Activated CD8-positive, alpha-beta memory T cell treated with anti-CD3 and anti-CD28 coated beads for 1 hour (primary cell): ENCODE results near the gene SCN10A.

Experiments
- DNase-seq, 2 donors: peaks; one replicate each; pipeline ENCODE4 v3.0.0-alpha.2; 2020; ENCODE audit warnings: low read depth in 1 of 2; ENCODE audit errors: extremely low read depth in 1 of 2

Gene SCN10A

GRCh38 chr3:38816026-38816425, at the start of gene SCN10A:
Gene SCN10A, minus strand, starts transcription at chr3:38816217. Its CDS starts 22,207 bp downstream, at chr3:38794010.
- DNase-seq, result no peak

- no peak for DNase-seq
Measured at GRCh38 chr3:38853011-38853410, 37.0 kb upstream of the SCN10A start.

- DNase-seq, result no peak
Measured at GRCh38 chr3:38843898-38844297, 27.9 kb upstream of the SCN10A start.

GRCh38 chr3:38842266-38842965, 26.4 kb upstream of the SCN10A start:
- no peak for DNase-seq

- DNase-seq, result no peak
Measured at GRCh38 chr3:38840987-38841386, 25.0 kb upstream of the SCN10A start.

GRCh38 chr3:38837358-38837757, 21.3 kb upstream of the SCN10A start:
- no peak for DNase-seq

- no peak for DNase-seq
Measured at GRCh38 chr3:38836561-38836960, 20.5 kb upstream of the SCN10A start.

GRCh38 chr3:38835939-38836338, 19.9 kb upstream of the SCN10A start:
- DNase-seq, result no peak

GRCh38 chr3:38834717-38835116, 18.7 kb upstream of the SCN10A start:
- DNase-seq, result no peak

GRCh38 chr3:38834110-38834509, 18.1 kb upstream of the SCN10A start:
- DNase-seq, result no peak

GRCh38 chr3:38829404-38829803, 13.4 kb upstream of the SCN10A start:
- DNase-seq, result no peak

GRCh38 chr3:38828681-38829080, 12.7 kb upstream of the SCN10A start:
- DNase-seq, result no peak

- no peak for DNase-seq
Measured at GRCh38 chr3:38827791-38828190, 11.8 kb upstream of the SCN10A start.

- no peak for DNase-seq
Measured at GRCh38 chr3:38826001-38826400, 10.0 kb upstream of the SCN10A start.

GRCh38 chr3:38824349-38824748, 8.3 kb upstream of the SCN10A start:
- DNase-seq, result no peak

GRCh38 chr3:38823722-38824121, 7.7 kb upstream of the SCN10A start:
- DNase-seq, result no peak

- DNase-seq, result no peak
Measured at GRCh38 chr3:38823186-38823585, 7.2 kb upstream of the SCN10A start.

- no peak for DNase-seq
Measured at GRCh38 chr3:38811822-38812221, 4.2 kb downstream of the SCN10A start.

GRCh38 chr3:38805765-38806386, 10.1 kb downstream of the SCN10A start:
- DNase-seq, result no peak

GRCh38 chr3:38805004-38805403, 11.0 kb downstream of the SCN10A start:
- no peak for DNase-seq

- DNase-seq, result no peak
Measured at GRCh38 chr3:38800511-38800910, 15.5 kb downstream of the SCN10A start.

GRCh38 chr3:38793721-38794120, 22.3 kb downstream of the SCN10A start:
- DNase-seq, result no peak

GRCh38 chr3:38792983-38793382, 23.0 kb downstream of the SCN10A start:
- DNase-seq, result no peak
